Vagina (tissue), 2 donors: ENCODE data around the gene PTPRK.

ENCODE experiments used
- POLR2A ChIP-seq, 2 donors: fragments of 450-650 bp; IDR thresholded peaks; one replicate each; pipeline ENCODE4 v1.6.1; 2017; ENCODE audit warnings: antibody characterized with exemption in 2 of 2, mild to moderate bottlenecking in 2 of 2, moderate library complexity in 2 of 2
- POLR2AphosphoS5 ChIP-seq, 2 donors: sonication (generic); formaldehyde crosslinking; IDR thresholded peaks; one replicate each; pipeline ENCODE4 v1.9.0; 2017; ENCODE audit warnings: antibody characterized with exemption in 2 of 2, mild to moderate bottlenecking in 2 of 2, low read depth in 1 of 2; ENCODE audit not compliant: insufficient read depth in 1 of 2
- TF ChIP-seq, protein P1 (sequence below), 3 experiments: fragments of 450-650 bp in 2 of 3; fragments of 200-600 bp in 1 of 3; sonication (generic) in 1 of 3; IDR thresholded peaks; one replicate each; pipeline ENCODE4 v1.5.1; 2017 to 2019; ENCODE audit warnings: antibody characterized with exemption in 3 of 3, mild to moderate bottlenecking in 2 of 3, moderate library complexity in 2 of 3

DNA sequence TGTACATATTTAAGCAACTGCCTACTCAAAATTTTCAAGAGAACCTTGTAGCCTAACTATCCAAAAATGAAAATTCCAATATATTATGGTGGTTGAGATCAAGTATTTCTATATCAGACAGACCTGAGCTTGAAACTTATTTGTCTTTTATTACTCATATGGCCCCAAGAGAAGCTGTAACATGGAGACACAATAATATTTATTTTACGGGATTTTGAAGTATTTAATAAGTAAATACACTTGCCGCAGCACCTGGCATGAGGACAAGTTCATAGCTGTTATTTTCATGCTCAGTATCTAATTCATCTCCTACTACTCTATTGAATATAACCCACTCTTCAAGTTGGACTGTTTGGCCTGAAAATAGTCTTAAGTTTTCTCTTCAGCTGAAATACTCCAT lies 28.0 kb downstream of the PTPRK start:
- TF ChIP-seq, protein P1, sequence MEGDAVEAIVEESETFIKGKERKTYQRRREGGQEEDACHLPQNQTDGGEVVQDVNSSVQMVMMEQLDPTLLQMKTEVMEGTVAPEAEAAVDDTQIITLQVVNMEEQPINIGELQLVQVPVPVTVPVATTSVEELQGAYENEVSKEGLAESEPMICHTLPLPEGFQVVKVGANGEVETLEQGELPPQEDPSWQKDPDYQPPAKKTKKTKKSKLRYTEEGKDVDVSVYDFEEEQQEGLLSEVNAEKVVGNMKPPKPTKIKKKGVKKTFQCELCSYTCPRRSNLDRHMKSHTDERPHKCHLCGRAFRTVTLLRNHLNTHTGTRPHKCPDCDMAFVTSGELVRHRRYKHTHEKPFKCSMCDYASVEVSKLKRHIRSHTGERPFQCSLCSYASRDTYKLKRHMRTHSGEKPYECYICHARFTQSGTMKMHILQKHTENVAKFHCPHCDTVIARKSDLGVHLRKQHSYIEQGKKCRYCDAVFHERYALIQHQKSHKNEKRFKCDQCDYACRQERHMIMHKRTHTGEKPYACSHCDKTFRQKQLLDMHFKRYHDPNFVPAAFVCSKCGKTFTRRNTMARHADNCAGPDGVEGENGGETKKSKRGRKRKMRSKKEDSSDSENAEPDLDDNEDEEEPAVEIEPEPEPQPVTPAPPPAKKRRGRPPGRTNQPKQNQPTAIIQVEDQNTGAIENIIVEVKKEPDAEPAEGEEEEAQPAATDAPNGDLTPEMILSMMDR (IDR thresholded peaks at IDR 0.05) = no peak
- no peak for TF ChIP-seq POLR2A (IDR thresholded peaks at IDR 0.05)
- no peak for TF ChIP-seq POLR2AphosphoS5 (IDR thresholded peaks at IDR 0.05; ENCODE audit: insufficient read depth in 1 of 2, low read depth in 1 of 2)
